ENCODE measurements around the gene WDR13. TPM values are rescaled to one million over a fixed set of nuclear protein-coding genes. Genes with fewer than 3 reads are reported as not detected.
"Not testable (repeated sequence)": the region's sequence is repeated elsewhere in the genome, so short reads cannot be mapped to it uniquely, and the experiment has no call there.

WDR13 gene
- polyA plus RNA-seq, 1 of the 3 experiments (the other 2 are of a cell fraction): 101 TPM

DNA sequence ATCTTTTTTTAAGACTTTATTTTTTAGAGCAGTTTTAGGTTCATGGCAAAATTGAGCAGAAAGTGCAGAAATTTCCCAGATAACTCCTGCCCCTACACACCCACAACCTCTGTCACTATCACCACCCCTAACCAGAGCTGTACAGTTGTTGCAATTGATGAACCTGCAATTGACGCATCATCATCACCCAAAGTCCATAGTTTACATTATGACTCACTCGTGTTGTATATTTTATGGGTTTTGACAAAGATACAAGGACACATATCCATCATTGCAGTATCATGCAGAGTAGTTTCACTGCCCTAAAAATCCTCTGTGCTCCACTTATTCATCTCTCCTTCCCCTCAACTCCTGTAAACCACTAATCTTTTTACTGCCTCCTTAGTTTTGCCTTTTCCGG lies 51.8 kb downstream of the WDR13 start:
- Histone ChIP-seq H2AFZ (ENCODE audit: low read depth) (no peak overlapping the region), H3K4me1 (ENCODE audit: control insufficient read depth in 1 of 2, insufficient read depth in 2 of 2, low read depth in 1 of 2, low read length in 1 of 2) (no peaks in the 10 kb centered on the region; a peak in 1 of 4 replicates), H3K9ac (no peak overlapping the region), H4K20me1 (ENCODE audit: insufficient read depth) (no peaks in the 10 kb centered on the region), H3K4me2 (no peak overlapping the region), H3K36me3 (replicated peaks in 1 of 2; ENCODE audit: control insufficient read depth in 1 of 2, insufficient read depth in 2 of 2, low read length in 1 of 2) (no peaks in the 10 kb centered on the region), H3K27me3 (ENCODE audit: insufficient read depth) (no peaks in the 10 kb centered on the region; the same call in 1 of the 2 replicates), H3K27ac (ENCODE audit: low read depth in 2 of 2, low read length in 1 of 2) (no peak overlapping the region), H3K9me2 (no peaks in the 10 kb centered on the region), H3F3A (replicated peaks; ENCODE audit: insufficient read depth) (no peaks in the 10 kb centered on the region), H3K9me3 (no peaks in the 10 kb centered on the region), H3K79me2 (ENCODE audit: insufficient read depth) (no peaks in the 10 kb centered on the region), H3K4me3 (ENCODE audit: low read depth in 2 of 2, low read length in 1 of 2) (no peak overlapping the region)
- ChIA-PET CTCF (interaction anchor here (1.0 to 2.6 kb wide), 4 partner anchors 8 to 243 kb away, joined by 3 to 10 read pairs (median 6); no protein-coding TSS in a partner anchor), POLR2A (no interaction called here)
- TF ChIP-seq, protein P1, sequence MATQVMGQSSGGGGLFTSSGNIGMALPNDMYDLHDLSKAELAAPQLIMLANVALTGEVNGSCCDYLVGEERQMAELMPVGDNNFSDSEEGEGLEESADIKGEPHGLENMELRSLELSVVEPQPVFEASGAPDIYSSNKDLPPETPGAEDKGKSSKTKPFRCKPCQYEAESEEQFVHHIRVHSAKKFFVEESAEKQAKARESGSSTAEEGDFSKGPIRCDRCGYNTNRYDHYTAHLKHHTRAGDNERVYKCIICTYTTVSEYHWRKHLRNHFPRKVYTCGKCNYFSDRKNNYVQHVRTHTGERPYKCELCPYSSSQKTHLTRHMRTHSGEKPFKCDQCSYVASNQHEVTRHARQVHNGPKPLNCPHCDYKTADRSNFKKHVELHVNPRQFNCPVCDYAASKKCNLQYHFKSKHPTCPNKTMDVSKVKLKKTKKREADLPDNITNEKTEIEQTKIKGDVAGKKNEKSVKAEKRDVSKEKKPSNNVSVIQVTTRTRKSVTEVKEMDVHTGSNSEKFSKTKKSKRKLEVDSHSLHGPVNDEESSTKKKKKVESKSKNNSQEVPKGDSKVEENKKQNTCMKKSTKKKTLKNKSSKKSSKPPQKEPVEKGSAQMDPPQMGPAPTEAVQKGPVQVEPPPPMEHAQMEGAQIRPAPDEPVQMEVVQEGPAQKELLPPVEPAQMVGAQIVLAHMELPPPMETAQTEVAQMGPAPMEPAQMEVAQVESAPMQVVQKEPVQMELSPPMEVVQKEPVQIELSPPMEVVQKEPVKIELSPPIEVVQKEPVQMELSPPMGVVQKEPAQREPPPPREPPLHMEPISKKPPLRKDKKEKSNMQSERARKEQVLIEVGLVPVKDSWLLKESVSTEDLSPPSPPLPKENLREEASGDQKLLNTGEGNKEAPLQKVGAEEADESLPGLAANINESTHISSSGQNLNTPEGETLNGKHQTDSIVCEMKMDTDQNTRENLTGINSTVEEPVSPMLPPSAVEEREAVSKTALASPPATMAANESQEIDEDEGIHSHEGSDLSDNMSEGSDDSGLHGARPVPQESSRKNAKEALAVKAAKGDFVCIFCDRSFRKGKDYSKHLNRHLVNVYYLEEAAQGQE (IDR thresholded peaks at IDR 0.05; ENCODE audit: low read depth, low read length): no peak
- TF ChIP-seq MXI1 (IDR thresholded peaks at IDR 0.05; ENCODE audit: low read depth, low read length) (no peak), SIN3A (IDR thresholded peaks at IDR 0.05; ENCODE audit: borderline replicate concordance, low read depth, low read length) (no peak), EZH2phosphoT487 (IDR thresholded peaks at IDR 0.05; ENCODE audit: borderline replicate concordance, low read depth) (no peak), TEAD4 (IDR thresholded peaks at IDR 0.05; ENCODE audit: borderline replicate concordance, insufficient read depth) (no peak), RXRA (IDR thresholded peaks at IDR 0.05; ENCODE audit: borderline replicate concordance, low read depth) (no peak), TCF12 (IDR thresholded peaks at IDR 0.05) (no peak), GATA2 (CRISPR knock-in tag; IDR thresholded peaks at IDR 0.05) (no peak), NFIC (IDR thresholded peaks at IDR 0.05; ENCODE audit: borderline replicate concordance) (no peak), YY1 (IDR thresholded peaks at IDR 0.05; ENCODE audit: low read depth) (no peak), RFX5 (IDR thresholded peaks at IDR 0.05; ENCODE audit: low read length) (no peak), CHD2 (IDR thresholded peaks at IDR 0.05; ENCODE audit: low read length, partially characterized antibody) (no peak), TAF1 (IDR thresholded peaks at IDR 0.05; ENCODE audit: borderline replicate concordance, low read depth, low read length) (no peak), GABPA (IDR thresholded peaks at IDR 0.05; ENCODE audit: low read depth) (no peak)
- TF ChIP-seq, protein P2, sequence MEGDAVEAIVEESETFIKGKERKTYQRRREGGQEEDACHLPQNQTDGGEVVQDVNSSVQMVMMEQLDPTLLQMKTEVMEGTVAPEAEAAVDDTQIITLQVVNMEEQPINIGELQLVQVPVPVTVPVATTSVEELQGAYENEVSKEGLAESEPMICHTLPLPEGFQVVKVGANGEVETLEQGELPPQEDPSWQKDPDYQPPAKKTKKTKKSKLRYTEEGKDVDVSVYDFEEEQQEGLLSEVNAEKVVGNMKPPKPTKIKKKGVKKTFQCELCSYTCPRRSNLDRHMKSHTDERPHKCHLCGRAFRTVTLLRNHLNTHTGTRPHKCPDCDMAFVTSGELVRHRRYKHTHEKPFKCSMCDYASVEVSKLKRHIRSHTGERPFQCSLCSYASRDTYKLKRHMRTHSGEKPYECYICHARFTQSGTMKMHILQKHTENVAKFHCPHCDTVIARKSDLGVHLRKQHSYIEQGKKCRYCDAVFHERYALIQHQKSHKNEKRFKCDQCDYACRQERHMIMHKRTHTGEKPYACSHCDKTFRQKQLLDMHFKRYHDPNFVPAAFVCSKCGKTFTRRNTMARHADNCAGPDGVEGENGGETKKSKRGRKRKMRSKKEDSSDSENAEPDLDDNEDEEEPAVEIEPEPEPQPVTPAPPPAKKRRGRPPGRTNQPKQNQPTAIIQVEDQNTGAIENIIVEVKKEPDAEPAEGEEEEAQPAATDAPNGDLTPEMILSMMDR (IDR thresholded peaks at IDR 0.05): no peak
- TF ChIP-seq, protein P3, sequence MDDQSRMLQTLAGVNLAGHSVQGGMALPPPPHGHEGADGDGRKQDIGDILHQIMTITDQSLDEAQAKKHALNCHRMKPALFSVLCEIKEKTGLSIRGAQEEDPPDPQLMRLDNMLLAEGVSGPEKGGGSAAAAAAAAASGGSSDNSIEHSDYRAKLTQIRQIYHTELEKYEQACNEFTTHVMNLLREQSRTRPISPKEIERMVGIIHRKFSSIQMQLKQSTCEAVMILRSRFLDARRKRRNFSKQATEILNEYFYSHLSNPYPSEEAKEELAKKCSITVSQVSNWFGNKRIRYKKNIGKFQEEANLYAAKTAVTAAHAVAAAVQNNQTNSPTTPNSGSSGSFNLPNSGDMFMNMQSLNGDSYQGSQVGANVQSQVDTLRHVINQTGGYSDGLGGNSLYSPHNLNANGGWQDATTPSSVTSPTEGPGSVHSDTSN (IDR thresholded peaks at IDR 0.05): no peak
- TF ChIP-seq, protein P4, sequence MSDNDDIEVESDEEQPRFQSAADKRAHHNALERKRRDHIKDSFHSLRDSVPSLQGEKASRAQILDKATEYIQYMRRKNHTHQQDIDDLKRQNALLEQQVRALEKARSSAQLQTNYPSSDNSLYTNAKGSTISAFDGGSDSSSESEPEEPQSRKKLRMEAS (IDR thresholded peaks at IDR 0.05; ENCODE audit: low read depth): no peak
- TF ChIP-seq, protein P5, sequence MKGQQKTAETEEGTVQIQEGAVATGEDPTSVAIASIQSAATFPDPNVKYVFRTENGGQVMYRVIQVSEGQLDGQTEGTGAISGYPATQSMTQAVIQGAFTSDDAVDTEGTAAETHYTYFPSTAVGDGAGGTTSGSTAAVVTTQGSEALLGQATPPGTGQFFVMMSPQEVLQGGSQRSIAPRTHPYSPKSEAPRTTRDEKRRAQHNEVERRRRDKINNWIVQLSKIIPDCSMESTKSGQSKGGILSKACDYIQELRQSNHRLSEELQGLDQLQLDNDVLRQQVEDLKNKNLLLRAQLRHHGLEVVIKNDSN (IDR thresholded peaks at IDR 0.05; ENCODE audit: borderline replicate concordance, low read depth): no peak
- WGBS (ENCODE audit: low lambda C conversion rate): 27% methylated on average over 3 of the region's 3 CpGs
- no peak for DNase-seq

DNA sequence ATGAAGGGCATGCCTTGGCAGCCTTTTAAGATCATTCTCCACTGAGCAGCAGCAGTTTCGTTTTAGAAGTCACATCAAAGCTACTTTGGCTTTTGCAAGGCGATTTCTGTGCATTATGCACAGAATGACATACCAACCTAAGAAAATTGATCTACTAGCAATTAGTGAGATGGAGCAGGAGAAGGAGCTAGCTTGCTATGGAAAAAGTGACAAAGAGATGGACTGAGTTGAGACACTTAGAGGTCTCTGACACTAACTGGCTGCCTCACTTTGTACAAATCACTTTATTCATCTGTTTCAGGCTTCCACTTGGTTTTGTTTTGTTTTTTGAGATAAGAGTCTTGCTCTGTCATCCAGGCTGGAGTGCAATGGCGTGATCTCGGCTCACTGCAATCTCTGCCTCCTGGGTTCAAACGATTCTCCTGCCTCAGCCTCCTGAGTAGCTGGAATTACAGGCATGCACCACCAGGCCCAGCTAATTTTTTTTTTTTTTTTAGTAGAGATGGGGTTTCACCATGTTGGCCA lies 54.8 kb downstream of the WDR13 start:
- H3K4me1 ChIP-seq (ENCODE audit: control insufficient read depth in 1 of 2, insufficient read depth in 2 of 2, low read depth in 1 of 2, low read length in 1 of 2); H3K36me3 ChIP-seq (replicated peaks in 1 of 2; ENCODE audit: control insufficient read depth in 1 of 2, insufficient read depth in 2 of 2, low read length in 1 of 2); H3K79me2 ChIP-seq (ENCODE audit: insufficient read depth); H3K4me2 ChIP-seq; H3K27ac ChIP-seq (ENCODE audit: low read depth in 2 of 2, low read length in 1 of 2); H3K27me3 ChIP-seq (ENCODE audit: insufficient read depth); H3K9me3 ChIP-seq; POLR2A ChIA-PET; H3K9ac ChIP-seq; DNase-seq; H3F3A ChIP-seq (replicated peaks; ENCODE audit: insufficient read depth); H2AFZ ChIP-seq (ENCODE audit: low read depth); H3K4me3 ChIP-seq (ENCODE audit: low read depth in 2 of 2, low read length in 1 of 2); H3K9me2 ChIP-seq; H4K20me1 ChIP-seq (ENCODE audit: insufficient read depth): not testable (repeated sequence)
- CTCF ChIA-PET: interaction anchor here (0.6 to 1.9 kb wide), 2 partner anchors 21 to 26 kb away, joined by 4 read pairs; no protein-coding TSS in a partner anchor
- WGBS (ENCODE audit: low lambda C conversion rate): 21% methylated on average over 5 of the region's 5 CpGs
